Measurements from ENCODE around the gene HIPK1.

Gene HIPK1

GRCh38 chr1:113928941-113929749 is at the start of gene HIPK1:
HIPK1 (plus strand) TSS chr1:113929324.
- peak; percentile 70 to 76 for DNase-seq (ENCODE audit: low read depth in 2 of 2)

GRCh38 chr1:113879739-113880038 is 49.4 kb upstream of the HIPK1 start:
- DNase-seq (ENCODE audit: low read depth in 2 of 2), result no peak

- no peak for DNase-seq (ENCODE audit: low read depth in 2 of 2)
Measured at GRCh38 chr1:113881661-113882060, 47.5 kb upstream of the HIPK1 start.

GRCh38 chr1:113886417-113887401 is 42.4 kb upstream of the HIPK1 start:
- DNase-seq (ENCODE audit: low read depth in 2 of 2), result no peak

- no peak for DNase-seq (ENCODE audit: low read depth in 2 of 2)
Measured at GRCh38 chr1:113887402-113888175, 41.5 kb upstream of the HIPK1 start, which contains the start of gene BCL2L15. BCL2L15 (minus strand) TSS chr1:113887581; CDS start chr1:113887375, 206 bp downstream.

- no peak for DNase-seq (ENCODE audit: low read depth in 2 of 2)
Measured at GRCh38 chr1:113890816-113891215, 38.3 kb upstream of the HIPK1 start.

- no peak for DNase-seq (ENCODE audit: low read depth in 2 of 2)
Measured at GRCh38 chr1:113891631-113892220, 37.4 kb upstream of the HIPK1 start.

- no peak for DNase-seq (ENCODE audit: low read depth in 2 of 2)
Measured at GRCh38 chr1:113893267-113893666, 35.9 kb upstream of the HIPK1 start.

GRCh38 chr1:113895098-113895497 is 34.0 kb upstream of the HIPK1 start:
- no peak for DNase-seq (ENCODE audit: low read depth in 2 of 2)

GRCh38 chr1:113895961-113896360 is 33.2 kb upstream of the HIPK1 start:
- DNase-seq (ENCODE audit: low read depth in 2 of 2), result no peak

GRCh38 chr1:113898241-113898814 is 30.8 kb upstream of the HIPK1 start:
- DNase-seq (ENCODE audit: low read depth in 2 of 2), result no peak

GRCh38 chr1:113899111-113899510 is 30.0 kb upstream of the HIPK1 start:
- DNase-seq (ENCODE audit: low read depth in 2 of 2), result no peak

GRCh38 chr1:113901191-113901590 is 27.9 kb upstream of the HIPK1 start:
- no peak for DNase-seq (ENCODE audit: low read depth in 2 of 2)

GRCh38 chr1:113903501-113904292 is 25.4 kb upstream of the HIPK1 start:
- DNase-seq (ENCODE audit: low read depth in 2 of 2), result no peak

GRCh38 chr1:113904293-113904673 is 24.8 kb upstream of the HIPK1 start:
- DNase-seq (ENCODE audit: low read depth in 2 of 2), result no peak

GRCh38 chr1:113904674-113905434 is 24.3 kb upstream of the HIPK1 start, which contains the start of the genes AP4B1 and DCLRE1B:
AP4B1 (minus strand) TSS chr1:113904799; CDS start chr1:113904717, 82 bp downstream.
DCLRE1B (plus strand) TSS chr1:113905326; CDS start chr1:113905587, 261 bp downstream.
- peak; percentile 100 for DNase-seq (ENCODE audit: low read depth in 2 of 2)

- no peak for DNase-seq (ENCODE audit: low read depth in 2 of 2)
Measured at GRCh38 chr1:113905435-113905861, 23.7 kb upstream of the HIPK1 start.

GRCh38 chr1:113912594-113913311 is 16.4 kb upstream of the HIPK1 start:
- peak in 1 of 2 experiments; percentile 55 for DNase-seq (ENCODE audit: low read depth in 2 of 2)

GRCh38 chr1:113913312-113913668 is 15.8 kb upstream of the HIPK1 start:
- DNase-seq (ENCODE audit: low read depth in 2 of 2), result no peak

Data from fibroblast of skin of left quadriceps (primary cell).